HG03571 (cell line): ENCODE measurements around the gene DOCK4.

Source experiments
- ATAC-seq: cut with Tn5 transposase; IDR thresholded peaks from one replicate; pipeline ENCODE4 v1.9.1; 2021; ENCODE audit not compliant: unreplicated experiment

The DOCK4 gene

DNA sequence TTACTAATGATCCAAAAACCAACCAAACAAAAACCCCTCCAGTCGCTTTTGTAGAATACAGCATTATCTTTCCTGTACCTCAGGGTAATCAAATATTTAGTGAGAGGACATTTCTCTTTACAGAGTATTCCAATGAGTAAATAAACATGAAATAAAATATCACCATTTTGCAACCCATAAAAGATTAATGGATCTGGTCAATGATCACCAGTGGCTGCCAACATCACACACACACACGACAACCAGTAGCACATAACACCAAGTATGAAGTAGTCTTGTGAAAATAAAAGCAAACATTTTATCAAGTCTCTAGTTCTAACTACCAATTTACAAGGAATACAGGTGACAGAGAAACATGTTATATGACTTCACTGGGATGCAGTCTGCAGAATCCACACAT is 455.3 kb downstream of the DOCK4 start:
- no peak for ATAC-seq

DNA sequence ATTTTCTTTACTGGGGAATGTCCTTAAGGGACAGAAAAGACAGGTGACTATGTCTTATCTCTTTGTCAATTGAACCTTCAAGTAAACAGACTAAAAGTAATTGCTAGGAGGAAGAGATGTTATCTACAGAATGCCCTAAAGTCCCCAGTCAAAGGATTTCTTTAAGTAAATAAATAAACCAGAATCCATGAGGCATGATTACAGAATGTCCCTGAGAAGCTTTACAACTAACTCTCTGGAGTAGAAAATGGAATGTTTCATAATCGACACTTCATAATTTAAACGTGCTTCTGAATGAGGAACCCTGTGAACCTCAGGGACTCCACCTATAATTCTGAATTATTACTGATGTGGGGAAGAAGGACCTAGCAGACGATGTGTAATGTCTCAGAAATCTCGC is 456.0 kb downstream of the DOCK4 start:
- ATAC-seq, result no peak

DNA sequence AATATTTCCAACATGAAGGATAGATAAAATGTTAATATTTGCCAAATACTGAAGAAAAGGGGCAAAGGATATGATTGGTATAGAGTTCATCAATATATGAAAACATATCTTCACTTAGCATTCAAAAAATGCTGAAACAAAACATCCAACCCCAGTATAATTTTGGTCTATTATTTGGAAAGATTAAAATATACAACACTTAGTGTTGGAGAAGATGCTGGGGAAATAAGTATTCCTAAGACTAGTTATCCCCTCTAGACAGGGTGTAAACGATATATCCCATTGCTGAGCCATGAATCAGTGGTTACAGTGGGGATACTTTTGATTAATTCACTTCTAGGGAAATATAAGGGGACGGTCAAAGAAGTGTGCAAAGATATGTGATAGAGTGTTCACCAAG is 456.6 kb downstream of the DOCK4 start:
- ATAC-seq, result no peak

DNA sequence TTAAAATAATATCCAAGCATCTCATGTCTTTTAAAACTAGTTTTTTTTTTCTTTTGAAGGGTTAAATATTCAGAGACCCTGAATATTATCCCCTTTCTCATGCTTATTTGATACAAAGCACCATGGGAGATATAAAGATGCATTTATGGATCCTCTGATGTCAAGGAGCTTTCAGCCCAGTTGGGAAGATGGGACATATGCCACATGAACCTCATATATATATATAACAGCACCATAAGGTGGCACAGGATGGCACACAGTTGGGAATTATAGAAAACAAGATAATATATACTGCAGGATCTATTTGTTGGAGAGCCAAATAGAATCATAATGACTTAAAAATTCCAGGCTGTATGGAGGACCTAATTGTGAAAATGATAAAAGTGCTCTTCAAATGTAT is 458.5 kb downstream of the DOCK4 start:
- ATAC-seq, result no peak

DNA sequence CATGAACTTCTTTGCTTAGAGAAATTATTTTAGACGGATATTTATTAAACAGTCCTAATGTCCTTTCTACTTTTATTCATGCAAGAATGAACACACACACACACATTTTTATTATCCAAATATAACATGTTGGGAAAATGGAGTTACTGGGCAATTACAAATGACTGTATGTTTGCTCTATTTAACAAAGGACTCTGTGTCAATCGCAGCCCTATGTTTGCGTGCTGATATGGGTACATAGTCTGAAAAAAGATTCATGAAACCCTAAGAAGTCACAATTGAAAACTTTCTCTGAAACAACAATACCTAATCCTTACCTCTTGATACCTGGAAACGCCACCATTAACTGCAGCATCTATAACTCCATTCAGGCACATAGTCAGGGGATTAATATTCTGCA is 459.2 kb downstream of the DOCK4 start:
- no peak for ATAC-seq

DNA sequence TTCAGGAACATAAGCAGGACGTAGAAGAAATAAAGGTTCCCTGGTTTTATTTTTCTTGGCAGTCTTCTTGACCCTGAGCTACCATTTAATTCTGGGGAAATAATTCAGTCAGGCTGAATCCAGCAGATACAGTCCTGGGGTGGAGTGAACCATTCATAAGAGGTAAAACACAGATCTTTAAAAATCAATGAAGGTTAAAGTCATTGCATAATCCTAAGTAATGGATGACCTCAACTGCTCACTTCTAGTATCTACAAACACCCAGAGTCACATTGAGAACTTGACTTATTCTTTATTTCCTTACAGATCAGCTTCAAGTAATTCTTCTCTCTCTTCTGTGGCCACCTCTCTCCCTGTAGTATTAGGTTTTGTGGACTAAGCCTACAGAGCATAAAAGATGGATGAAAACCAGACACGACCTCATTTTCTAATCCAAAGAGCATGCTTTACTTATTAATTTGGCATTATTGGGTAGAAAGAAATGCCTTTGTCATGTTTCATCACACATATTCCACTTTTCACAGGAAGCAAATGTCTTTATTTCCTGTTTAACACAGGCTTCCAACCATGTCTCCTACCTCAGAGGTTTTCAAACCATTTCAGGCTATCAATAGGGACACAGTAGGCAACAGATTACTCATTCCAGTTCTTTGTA is 461.6 kb downstream of the DOCK4 start:
- ATAC-seq, result no peak

DNA sequence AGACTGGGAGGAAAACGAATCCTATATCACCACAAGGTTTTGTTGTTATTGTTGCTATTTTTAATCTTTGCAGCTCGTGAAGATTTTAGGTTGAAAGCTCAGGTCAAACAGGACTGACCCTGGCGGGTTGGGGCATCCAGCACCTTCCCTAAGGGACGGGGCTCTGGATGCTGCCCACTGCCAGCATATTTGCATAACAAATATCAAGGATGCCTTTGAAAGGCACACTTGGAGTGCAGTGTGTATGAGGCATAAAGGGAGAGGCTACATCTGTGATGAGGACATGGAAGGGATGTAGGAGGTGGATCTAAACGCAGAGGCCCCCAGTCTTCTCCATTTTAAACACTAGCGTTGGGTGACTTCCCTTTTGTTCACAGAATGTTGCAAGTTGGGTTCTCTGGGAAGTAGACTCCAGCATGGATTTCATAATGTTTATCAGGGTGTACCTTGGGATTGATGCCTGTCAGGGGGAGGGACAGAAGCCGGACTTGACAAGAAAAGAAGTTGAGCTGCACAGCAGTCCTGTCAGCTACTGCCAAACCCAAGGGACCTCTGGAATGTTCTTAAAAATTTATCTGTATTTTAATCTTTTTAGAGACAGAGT is 462.9 kb downstream of the DOCK4 start:
- ATAC-seq, result no peak

DNA sequence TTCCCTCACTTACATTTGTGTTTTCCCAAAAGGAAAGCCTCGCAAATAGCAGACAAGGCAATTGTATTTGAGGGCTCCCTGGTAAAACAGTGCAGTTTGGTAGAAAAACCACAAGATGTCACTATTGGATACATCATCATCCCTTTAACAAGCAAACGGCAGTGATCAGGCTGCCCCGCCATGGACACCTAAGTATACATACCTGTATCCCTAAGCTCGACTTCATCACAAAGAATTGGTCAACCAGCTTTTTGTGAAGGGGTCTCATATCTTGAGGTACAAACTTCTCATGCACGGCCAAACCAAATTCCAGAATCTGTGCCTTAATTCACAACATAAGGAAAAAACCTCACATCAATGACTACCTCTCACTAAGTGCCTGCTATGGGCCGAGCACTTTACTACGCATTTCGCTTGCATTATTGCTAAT is 464.4 kb downstream of the DOCK4 start:
- peak; percentile 90 for ATAC-seq

DNA sequence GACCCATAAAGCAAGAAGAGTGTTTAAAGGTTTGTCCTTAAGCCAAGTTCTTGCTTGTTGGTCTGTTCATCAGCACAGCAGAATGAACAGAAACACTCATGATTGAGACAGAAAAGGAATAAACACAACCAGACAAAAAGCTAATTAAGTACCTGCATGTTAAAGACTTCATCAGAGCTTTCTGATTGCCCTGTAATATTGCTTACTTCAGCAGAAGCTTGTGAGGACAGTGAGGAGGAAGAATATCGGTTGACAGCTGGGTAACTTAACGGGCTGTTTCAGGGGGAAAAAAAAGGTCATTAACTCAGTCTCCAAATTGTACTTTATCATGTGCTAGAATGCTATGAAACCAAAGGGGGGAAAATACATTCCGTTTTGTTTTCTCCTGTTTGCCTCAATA is 465.3 kb downstream of the DOCK4 start:
- no peak for ATAC-seq

DNA sequence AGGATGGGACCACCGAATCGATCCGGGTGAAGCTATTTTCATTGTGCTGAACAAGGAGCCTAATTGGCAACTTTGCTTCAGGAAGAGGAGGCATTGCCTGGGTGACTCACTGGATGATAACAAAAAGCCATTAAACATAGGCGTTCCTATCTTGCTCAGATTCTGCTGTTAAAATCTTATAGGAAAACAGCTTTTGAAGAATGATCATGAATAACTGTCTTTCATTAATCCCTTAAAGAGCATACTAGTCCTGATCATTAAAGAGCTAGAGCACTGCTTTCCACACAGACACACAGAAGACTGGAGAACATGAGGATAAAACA is 469.7 kb downstream of the DOCK4 start:
- ATAC-seq, result no peak

DNA sequence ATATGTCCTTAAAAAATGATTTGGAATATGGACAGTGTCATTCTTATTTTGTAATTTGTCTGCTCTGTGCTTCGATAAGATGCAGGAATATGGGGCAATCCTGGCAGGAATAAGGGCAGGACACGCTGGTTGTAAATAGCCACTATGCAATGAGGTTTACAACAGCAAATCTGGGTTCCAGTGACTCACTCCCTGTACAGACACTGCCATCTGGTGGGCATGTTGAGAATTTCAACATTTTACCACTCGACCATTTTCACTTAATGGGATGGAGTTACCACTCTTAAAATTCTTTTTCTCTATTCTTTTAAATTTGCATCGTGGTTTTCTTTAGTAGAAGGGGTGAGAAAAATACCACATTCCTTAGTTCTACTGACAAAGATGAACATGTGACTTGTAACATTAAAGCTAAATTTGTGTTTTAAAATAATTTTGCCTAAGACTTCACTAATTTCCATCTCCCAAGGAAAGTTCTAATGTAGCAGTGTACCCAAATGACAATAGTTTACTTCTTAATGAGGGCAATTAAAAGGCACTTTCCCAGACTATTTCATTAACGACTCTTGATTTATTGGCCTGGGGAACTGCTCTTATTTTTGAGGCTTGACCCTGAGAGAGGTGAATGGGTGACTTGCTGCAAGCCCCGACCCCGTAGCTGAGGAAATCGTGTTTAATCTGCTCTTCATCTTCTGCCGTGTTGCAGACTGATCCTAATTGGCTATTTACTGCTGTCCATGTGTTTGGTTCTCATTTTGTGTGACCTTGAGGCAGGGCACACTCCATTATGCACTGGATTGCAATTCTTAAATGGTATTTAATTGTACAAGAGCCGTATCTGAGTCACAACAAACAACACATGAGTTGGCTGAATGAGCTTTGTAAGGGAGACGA is 470.3 kb downstream of the DOCK4 start:
- ATAC-seq, result peak; percentile 69

DNA sequence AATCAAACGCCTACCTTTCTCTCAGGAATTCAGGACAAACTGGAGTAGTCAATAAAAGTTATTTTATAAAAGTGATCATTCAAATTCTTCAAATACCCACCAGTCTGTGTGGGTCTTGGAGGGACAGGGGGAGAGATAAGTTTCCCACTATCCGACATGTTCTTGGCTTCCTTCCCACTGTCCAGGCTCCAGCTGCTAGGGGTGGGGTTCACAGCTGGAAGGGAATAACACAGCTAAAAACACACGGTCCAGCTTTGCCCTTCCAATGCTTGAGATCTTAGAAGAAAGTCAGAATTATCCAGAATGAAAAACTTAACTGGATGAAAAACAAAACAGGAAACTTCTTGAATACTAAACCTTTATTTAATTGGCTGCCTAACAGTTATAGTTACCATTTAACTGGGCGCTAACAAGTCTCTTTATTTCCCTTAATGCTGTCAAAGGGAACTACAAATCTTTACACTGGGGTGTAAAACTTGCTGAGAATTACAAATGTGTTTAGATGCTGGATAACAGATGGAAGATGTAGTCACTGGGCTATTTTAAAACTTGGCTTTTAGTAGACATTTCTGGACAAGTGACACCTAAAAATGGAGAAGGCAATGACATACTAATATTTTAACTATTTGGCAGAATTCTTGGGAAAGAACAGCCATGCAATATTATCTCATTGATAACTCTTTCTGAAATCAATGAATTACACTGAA is 471.1 kb downstream of the DOCK4 start:
- no peak for ATAC-seq

DNA sequence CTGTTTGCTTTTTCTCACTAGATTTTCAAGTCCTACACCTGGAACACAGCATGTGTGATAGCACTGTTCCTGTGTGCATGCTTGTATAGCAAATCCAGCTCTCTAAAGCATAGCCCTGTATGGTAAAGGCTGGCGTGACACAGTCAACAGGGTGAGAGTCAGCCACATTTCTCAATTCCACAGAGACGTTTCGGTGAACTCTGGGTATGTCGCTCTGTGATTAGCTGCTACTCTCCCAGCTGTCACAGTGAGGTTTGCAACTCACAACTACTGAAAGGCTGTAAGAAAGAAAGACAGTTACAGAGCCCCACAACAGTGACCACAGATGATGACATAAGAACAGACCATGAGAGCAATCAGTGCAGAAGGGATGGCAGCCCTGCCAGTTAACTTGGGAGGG is 473.3 kb downstream of the DOCK4 start:
- ATAC-seq, result no peak

DNA sequence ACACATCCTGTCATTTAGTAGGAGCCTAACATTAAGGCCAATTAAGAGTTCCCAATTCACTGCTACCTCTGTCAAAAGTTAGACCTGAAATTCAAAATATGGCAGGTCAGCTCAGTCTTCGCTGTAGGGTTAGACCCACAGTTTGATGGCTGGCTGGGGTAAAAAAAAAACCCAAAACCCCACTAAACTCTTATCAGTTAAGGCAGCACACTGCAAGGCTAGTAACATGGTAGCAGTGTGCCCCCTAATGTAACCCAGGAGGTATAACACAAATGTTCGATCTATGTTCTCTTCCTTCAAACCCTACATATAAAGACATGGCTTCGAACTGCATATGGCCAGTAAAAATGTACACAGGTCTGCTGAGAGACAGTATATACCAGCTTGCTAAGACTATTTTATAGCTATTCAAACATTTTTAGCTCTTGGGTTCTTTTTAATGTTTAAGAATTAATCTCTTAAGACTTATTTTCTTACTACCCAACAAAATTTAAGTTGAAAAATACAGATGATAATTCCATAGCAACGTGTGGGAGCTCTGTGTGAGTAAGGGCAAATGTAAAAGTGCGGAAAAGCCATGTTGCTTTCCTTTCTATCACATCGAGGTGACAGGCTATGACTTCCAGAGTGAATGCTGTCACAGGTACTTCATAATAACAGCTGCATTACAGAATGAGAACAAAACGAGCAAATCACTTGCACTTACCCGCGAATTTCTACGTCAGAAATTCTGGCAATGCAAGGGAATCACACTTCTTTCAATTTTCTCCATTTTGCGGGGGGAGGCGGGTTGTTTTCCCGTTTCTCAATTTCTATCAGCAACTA is 475.5 kb downstream of the DOCK4 start:
- no peak for ATAC-seq

DNA sequence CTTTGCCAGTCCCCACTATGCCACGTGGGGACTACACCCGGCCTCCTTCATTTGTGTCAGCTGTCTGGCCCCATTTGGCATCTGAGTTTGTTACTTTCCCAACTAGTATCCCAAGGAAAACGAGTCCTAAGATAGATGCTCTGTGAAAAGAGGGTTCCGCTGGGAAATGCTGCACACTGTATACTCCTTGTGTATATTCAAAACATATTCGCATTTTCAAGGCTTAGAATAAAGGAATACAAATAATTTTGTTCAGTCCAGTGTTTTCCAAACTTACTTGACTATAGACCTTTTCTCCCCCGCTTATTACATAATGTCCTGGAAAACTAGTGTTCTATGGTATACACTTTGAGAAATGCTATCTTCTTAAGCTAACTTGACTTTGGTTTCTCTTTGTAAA is 476.1 kb downstream of the DOCK4 start:
- ATAC-seq, result no peak

DNA sequence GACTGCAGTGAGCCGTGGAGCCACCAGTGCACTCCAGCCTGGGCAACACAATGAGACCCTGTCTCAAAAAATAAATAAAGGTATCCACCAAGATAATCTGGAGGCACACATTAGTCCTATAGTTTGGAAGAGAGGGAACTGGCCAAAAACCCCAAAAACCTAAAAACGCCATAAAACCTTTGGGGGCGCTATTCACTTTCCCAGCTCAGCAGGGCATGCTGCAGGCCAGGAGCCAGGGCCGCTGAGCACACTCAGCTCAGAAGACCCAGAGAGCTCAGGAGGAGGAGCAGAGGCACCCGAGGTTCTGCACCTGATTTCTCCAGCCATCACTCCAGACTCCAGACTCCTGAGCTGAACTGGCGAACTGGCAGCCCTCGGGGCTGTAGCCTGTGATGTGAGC is 476.7 kb downstream of the DOCK4 start:
- ATAC-seq, result no peak

DNA sequence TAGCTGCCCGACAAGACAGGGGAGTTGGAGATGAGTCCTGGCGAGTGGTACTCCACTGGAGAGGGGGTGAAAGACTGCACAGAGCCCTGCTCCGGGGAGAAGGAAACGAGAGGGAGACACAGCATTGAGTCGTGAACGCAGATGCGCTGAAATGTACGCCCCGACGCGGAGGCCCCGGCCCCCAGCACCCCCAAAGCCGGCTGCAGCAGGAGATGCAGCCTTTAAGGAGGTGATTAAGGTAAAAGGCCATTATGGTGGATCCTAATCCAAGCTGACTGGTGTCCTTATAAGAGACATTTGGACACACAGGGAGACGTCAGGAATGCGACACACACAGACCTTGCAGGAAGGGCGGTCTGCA is 477.6 kb downstream of the DOCK4 start:
- ATAC-seq, result no peak

DNA sequence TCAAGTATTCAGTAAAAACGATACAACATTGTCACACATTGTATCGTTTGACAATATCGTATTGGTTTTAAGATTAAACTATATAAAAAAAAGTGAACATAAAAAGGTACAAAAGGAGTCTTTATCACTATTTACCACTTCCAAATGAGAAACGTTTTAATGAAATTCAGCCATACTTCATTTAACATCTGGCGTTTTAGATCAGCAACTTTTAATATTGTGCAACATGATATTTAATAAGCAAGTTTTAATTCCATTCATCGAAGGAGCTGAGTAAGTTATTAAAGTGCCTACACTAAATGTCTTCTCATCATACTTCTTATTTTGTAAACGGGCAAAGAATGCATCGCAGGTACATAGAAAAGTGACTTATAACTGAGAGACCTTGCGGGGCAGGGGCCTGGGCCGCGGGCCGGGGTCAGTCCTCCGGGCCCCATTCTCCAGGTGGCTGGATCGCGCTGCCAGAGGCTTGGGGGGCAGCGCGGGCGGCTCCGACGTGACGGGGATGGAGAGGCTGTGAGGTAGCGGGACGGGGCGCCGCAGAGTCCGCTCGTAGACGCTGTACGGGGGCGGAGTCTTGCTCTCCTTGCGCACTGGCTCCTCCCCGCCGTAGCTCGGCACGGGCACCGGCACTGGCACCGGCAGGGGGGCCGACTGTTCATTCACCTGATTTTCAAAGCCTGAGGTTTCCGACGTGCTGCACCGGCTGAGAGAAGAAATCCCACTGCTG is 478.1 kb downstream of the DOCK4 start:
- no peak for ATAC-seq

DNA sequence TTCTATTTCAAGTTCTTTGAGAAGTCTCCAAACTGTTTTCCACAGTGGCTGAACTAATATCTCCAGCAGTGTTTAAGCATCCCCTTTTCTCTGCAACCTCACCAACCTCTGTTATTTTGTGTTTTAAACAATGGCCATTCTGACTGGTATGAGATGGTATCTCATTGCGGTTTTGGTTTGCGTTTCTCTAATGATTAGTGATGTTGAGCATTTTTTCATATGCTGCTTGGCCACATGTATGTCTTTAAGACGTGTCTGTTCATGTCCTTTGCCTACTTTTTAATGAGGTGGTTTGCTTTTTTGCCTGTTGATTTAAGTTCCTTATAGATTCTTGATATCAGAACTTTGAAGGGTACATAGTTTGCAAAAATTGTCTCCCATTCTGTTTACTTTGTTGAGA is 487.3 kb downstream of the DOCK4 start:
- ATAC-seq, result no peak

DNA sequence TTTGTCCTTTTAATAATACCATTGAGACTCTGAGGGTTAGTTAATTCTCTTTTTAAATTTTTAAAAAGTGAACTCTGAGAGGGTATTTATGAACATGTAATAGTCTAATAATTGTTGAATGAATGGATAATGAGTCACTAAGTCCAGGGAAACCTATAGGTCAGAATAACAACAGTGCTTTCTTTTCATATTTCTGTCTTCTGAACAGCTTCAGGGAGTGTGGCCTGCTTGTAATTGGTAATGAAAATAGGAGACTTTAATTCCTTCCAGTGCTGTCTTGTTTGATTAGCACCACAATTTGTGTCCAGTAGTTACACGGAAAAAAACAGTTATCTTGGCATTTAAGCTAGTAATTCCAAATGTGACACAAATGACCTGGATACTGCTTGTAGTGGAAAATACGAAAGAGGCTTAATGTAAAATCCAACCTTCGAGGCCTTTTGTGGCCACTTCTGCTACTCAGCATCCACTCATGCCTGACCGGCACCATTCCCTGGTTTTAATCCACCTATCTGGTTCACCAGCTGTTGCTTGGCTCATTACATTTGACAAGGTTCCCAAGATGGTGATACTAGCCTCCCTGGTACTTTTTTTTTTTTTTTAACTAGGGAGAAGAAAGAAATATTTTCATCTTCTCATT is 494.7 kb downstream of the DOCK4 start:
- ATAC-seq, result no peak
